Neural cell (in vitro differentiated cells): ENCODE measurements around the gene CYP3A4. TPM values are rescaled to one million over a fixed set of nuclear protein-coding genes. Genes with fewer than 3 reads are reported as not detected.

ENCODE experiments used
- H2AFZ ChIP-seq: fragments of 200-600, 300-800 bp; sonication (generic), shearing (Covaris generic); 2 replicates; pipeline ENCODE4 v1.6.0; 2014; ENCODE audit warnings: low read depth, mild to moderate bottlenecking, antibody characterized with exemption, low read length, moderate library complexity
- H3F3A ChIP-seq: fragments of 200-600 bp; shearing (Covaris generic); 2 replicates; pipeline ENCODE4 v1.6.1; 2016; ENCODE audit warnings: mild to moderate bottlenecking, moderate library complexity, mixed read lengths, antibody characterized with exemption, low read length; ENCODE audit not compliant: insufficient read depth, poor library complexity, severe bottlenecking
- H3K27ac ChIP-seq: fragments of 200-600, 300-800 bp; sonication (generic), shearing (Covaris generic); 2 replicates; pipeline ENCODE4 v1.5.1; 2014; ENCODE audit warnings: mild to moderate bottlenecking, low read length, moderate library complexity
- H3K27me3 ChIP-seq: fragments of 300-800, 200-600 bp; sonication (generic), shearing (Covaris generic); 2 replicates; pipeline ENCODE4 v1.6.0; 2014; ENCODE audit warnings: mild to moderate bottlenecking, low read depth, low read length, moderate library complexity; ENCODE audit not compliant: insufficient read depth
- H3K36me3 ChIP-seq: fragments of 300-800, 200-600 bp; sonication (generic), shearing (Covaris generic); 2 replicates; pipeline ENCODE4 v1.5.1; 2014; ENCODE audit warnings: mild to moderate bottlenecking, antibody characterized with exemption, low read length, moderate library complexity; ENCODE audit not compliant: insufficient read depth
- H3K4me2 ChIP-seq: fragments of 300-800, 200-600 bp; sonication (generic), shearing (Covaris generic); 2 replicates; pipeline ENCODE4 v1.6.0; 2014; ENCODE audit warnings: mild to moderate bottlenecking, low read length
- H3K4me3 ChIP-seq: fragments of 300-800, 200-600 bp; sonication (generic), shearing (Covaris generic); 2 replicates; pipeline ENCODE4 v1.5.1; 2014; ENCODE audit warnings: mild to moderate bottlenecking, low read length, moderate library complexity
- H3K79me2 ChIP-seq: fragments of 200-600 bp; shearing (Covaris generic); replicated peaks from 2 replicates; pipeline ENCODE4 v1.6.0; 2014; ENCODE audit warnings: mild to moderate bottlenecking, low read length, moderate library complexity; ENCODE audit not compliant: insufficient read depth
- H3K9ac ChIP-seq: fragments of 300-800, 200-600 bp; sonication (generic), shearing (Covaris generic); 2 replicates; pipeline ENCODE4 v1.6.1; 2016; ENCODE audit warnings: mild to moderate bottlenecking, low read length, mixed read lengths
- H3K9me2 ChIP-seq: fragments of 200-600 bp; shearing (Covaris generic); 2 replicates; pipeline ENCODE4 v1.6.1; 2016; ENCODE audit warnings: mild to moderate bottlenecking, low read length, mixed read lengths; ENCODE audit not compliant: insufficient read depth
- H3K9me3 ChIP-seq: fragments of 200-600, 300-800 bp; sonication (generic), shearing (Covaris generic); 2 replicates; pipeline ENCODE4 v1.6.1; 2016; ENCODE audit warnings: mild to moderate bottlenecking, mixed run types, low read length, moderate library complexity, mixed read lengths
- H4K20me1 ChIP-seq: fragments of 200-600 bp; shearing (Covaris generic); 2 replicates; pipeline ENCODE4 v1.6.1; 2016; ENCODE audit warnings: mild to moderate bottlenecking, mixed run types; ENCODE audit not compliant: insufficient read depth
- EP300 ChIP-seq: fragments of 450-650 bp; conservative IDR thresholded peaks from 2 replicates; pipeline ENCODE4 v1.6.1; 2014; ENCODE audit warnings: antibody characterized with exemption, mild to moderate bottlenecking, moderate library complexity; ENCODE audit not compliant: poor library complexity, severe bottlenecking
- EZH2 ChIP-seq: fragments of 200-600, 300-800 bp; shearing (Covaris generic), sonication (generic); IDR thresholded peaks from 2 replicates; pipeline ENCODE4 v1.6.1; 2014; ENCODE audit warnings: antibody characterized with exemption, low read length, borderline replicate concordance, mild to moderate bottlenecking; ENCODE audit not compliant: insufficient read depth, poor library complexity, severe bottlenecking
- MXI1 ChIP-seq: fragments of 450-650 bp; conservative IDR thresholded peaks from 2 replicates; pipeline ENCODE4 v1.6.1; 2014; ENCODE audit warnings: antibody characterized with exemption, mild to moderate bottlenecking; ENCODE audit not compliant: poor library complexity, severe bottlenecking
- POLR2AphosphoS5 ChIP-seq: IDR thresholded peaks from 2 replicates; pipeline ENCODE4 v1.6.1; 2012
- RAD21 ChIP-seq: fragments of 450-650 bp; conservative IDR thresholded peaks from 2 replicates; pipeline ENCODE4 v1.6.1; 2014; ENCODE audit warnings: antibody characterized with exemption, mild to moderate bottlenecking, moderate library complexity
- SMC3 ChIP-seq: fragments of 450-650 bp; conservative IDR thresholded peaks from 2 replicates; pipeline ENCODE4 v1.6.1; 2014; ENCODE audit warnings: antibody characterized with exemption, mild to moderate bottlenecking, moderate library complexity; ENCODE audit not compliant: poor library complexity
- TAF1 ChIP-seq: IDR thresholded peaks from 2 replicates; pipeline ENCODE4 v1.6.1; 2012; ENCODE audit warnings: low read depth
- polyA plus RNA-seq: library from polyadenylated mRNA; depleted of rRNA; stranded (reverse); fragments of >200 nt; gene quantifications from 2 replicates; pipeline ENCODE4 v1.2.3, GENCODE V29; 2014
- TF ChIP-seq, protein P1 (sequence below): fragments of 450-650 bp; IDR thresholded peaks from 2 replicates; pipeline ENCODE4 v1.5.1; 2014; ENCODE audit warnings: antibody characterized with exemption, mild to moderate bottlenecking, moderate library complexity; ENCODE audit not compliant: poor library complexity, severe bottlenecking
- TF ChIP-seq, protein P2 (sequence below): IDR thresholded peaks from 2 replicates; pipeline ENCODE4 v1.6.1; 2012; ENCODE audit warnings: borderline replicate concordance

The CYP3A4 gene
- polyA plus RNA-seq, 1 donor from 2014 or later = not detected

DNA sequence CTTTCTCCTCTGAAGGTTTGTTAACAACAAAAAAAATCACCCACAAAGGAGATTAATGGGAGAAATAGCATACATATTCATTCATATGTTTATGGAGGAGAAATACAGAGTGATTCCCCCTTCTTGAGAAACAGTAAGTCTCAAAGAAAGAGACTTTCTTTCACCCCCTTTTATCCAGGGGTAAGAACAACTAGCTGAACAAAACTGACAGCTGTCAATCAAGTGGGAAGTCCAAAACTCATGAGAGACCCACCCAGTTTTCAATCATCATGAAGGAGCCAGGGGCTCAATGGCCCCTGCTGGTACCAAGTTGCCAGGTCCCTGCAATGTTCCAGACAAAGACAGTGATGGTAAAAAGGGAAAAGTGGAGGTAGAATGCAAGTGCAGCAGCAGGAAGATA lies 41.9 kb upstream of the CYP3A4 start:
- Histone ChIP-seq H3K4me2 (no peak overlapping the region), H3F3A (no peaks in the 10 kb centered on the region)

DNA sequence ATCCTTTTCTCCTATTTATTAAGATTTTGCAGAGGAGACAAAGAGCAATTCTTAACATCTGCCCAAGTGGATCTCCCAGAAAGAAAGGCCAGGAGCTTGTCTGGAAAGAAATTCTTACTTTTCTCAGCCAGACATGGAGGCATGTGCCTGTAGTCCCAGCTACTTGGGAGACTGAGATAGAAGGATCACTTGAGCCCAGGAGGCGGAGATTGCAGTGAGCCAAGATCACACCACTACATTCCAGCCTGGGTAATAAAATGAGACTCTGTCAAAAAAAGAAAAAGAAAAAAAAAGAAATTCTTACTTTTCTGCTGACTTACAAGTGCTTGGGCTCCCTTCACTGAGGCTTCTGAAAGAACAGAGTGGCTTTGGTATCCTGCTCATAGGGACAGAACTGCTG lies 41.5 kb upstream of the CYP3A4 start:
- Histone ChIP-seq H3K9ac (no peak overlapping the region), H2AFZ (no peak overlapping the region), H3F3A (no peaks in the 10 kb centered on the region), H3K79me2 (no peaks in the 10 kb centered on the region), H4K20me1 (no peaks in the 10 kb centered on the region), H3K4me3 (no peak overlapping the region), H3K36me3 (no peaks in the 10 kb centered on the region), H3K27me3 (no peaks in the 10 kb centered on the region), H3K9me2 (no peaks in the 10 kb centered on the region), H3K27ac (no peak overlapping the region), H3K4me2 (no peak overlapping the region), H3K9me3 (no peaks in the 10 kb centered on the region)
- TF ChIP-seq, protein P1, sequence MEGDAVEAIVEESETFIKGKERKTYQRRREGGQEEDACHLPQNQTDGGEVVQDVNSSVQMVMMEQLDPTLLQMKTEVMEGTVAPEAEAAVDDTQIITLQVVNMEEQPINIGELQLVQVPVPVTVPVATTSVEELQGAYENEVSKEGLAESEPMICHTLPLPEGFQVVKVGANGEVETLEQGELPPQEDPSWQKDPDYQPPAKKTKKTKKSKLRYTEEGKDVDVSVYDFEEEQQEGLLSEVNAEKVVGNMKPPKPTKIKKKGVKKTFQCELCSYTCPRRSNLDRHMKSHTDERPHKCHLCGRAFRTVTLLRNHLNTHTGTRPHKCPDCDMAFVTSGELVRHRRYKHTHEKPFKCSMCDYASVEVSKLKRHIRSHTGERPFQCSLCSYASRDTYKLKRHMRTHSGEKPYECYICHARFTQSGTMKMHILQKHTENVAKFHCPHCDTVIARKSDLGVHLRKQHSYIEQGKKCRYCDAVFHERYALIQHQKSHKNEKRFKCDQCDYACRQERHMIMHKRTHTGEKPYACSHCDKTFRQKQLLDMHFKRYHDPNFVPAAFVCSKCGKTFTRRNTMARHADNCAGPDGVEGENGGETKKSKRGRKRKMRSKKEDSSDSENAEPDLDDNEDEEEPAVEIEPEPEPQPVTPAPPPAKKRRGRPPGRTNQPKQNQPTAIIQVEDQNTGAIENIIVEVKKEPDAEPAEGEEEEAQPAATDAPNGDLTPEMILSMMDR = no peak
- TF ChIP-seq EZH2 (no peak), SMC3 (no peak), RAD21 (no peak), POLR2AphosphoS5 (no peak), MXI1 (no peak), EP300 (no peak), TAF1 (no peak)
- TF ChIP-seq, protein P2, sequence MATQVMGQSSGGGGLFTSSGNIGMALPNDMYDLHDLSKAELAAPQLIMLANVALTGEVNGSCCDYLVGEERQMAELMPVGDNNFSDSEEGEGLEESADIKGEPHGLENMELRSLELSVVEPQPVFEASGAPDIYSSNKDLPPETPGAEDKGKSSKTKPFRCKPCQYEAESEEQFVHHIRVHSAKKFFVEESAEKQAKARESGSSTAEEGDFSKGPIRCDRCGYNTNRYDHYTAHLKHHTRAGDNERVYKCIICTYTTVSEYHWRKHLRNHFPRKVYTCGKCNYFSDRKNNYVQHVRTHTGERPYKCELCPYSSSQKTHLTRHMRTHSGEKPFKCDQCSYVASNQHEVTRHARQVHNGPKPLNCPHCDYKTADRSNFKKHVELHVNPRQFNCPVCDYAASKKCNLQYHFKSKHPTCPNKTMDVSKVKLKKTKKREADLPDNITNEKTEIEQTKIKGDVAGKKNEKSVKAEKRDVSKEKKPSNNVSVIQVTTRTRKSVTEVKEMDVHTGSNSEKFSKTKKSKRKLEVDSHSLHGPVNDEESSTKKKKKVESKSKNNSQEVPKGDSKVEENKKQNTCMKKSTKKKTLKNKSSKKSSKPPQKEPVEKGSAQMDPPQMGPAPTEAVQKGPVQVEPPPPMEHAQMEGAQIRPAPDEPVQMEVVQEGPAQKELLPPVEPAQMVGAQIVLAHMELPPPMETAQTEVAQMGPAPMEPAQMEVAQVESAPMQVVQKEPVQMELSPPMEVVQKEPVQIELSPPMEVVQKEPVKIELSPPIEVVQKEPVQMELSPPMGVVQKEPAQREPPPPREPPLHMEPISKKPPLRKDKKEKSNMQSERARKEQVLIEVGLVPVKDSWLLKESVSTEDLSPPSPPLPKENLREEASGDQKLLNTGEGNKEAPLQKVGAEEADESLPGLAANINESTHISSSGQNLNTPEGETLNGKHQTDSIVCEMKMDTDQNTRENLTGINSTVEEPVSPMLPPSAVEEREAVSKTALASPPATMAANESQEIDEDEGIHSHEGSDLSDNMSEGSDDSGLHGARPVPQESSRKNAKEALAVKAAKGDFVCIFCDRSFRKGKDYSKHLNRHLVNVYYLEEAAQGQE = no peak

More for the DNA sequence above, 41.9 kb upstream of the CYP3A4 start:
- Histone ChIP-seq H3K9me3 (no peaks in the 10 kb centered on the region), H3K9ac (no peak overlapping the region), H3K9me2 (no peaks in the 10 kb centered on the region), H3K79me2 (no peaks in the 10 kb centered on the region), H3K36me3 (no peaks in the 10 kb centered on the region), H3K27me3 (no peaks in the 10 kb centered on the region), H3K4me3 (no peak overlapping the region), H3K27ac (no peak overlapping the region), H2AFZ (no peak overlapping the region), H4K20me1 (no peaks in the 10 kb centered on the region)
- TF ChIP-seq EP300 = no peak
- TF ChIP-seq EZH2 = no peak
- TF ChIP-seq, protein P1 = no peak
- TF ChIP-seq RAD21 = no peak
- TF ChIP-seq, protein P2 = no peak
- TF ChIP-seq POLR2AphosphoS5 = no peak
- no peak for TF ChIP-seq SMC3
